NB4 (cell line): ENCODE data around the gene LAT.

Experiments
- DNase-seq: peaks from one replicate; pipeline ENCODE4 v3.0.0; 2010; ENCODE audit warnings: low read depth
- H3K4me3 ChIP-seq: one replicate; pipeline ENCODE4 v1.5.1; 2011; ENCODE audit warnings: mild to moderate bottlenecking, low read depth, low read length, moderate library complexity
- CTCF ChIP-seq: IDR thresholded peaks from one replicate; pipeline ENCODE4 v1.5.1; 2012; ENCODE audit warnings: low read depth, low read length
- MAX ChIP-seq: IDR thresholded peaks from 2 replicates; pipeline ENCODE4 v1.6.1; 2011; ENCODE audit warnings: low read depth, low read length
- MYC ChIP-seq: IDR thresholded peaks from 2 replicates; pipeline ENCODE4 v1.6.1; 2011; ENCODE audit warnings: low read depth, low read length
- POLR2A ChIP-seq: IDR thresholded peaks from 2 replicates; pipeline ENCODE4 v1.6.1; 2011; ENCODE audit warnings: mild to moderate bottlenecking; ENCODE audit not compliant: insufficient read length; ENCODE audit errors: extremely low read depth

LAT gene

GRCh38 chr16:29012913-29013553, 28.2 kb downstream of the LAT start:
- TF ChIP-seq CTCF (no peak), POLR2A (no peak), MYC (no peak), MAX (peak; percentile 38; the same call in 1 of the 2 replicates)
- no peak for DNase-seq
- H3K4me3 ChIP-seq: no peak overlapping the region

- TF ChIP-seq MYC (no peak), MAX (no peak), POLR2A (no peak), CTCF (no peak)
- H3K4me3 ChIP-seq: no peak overlapping the region
- no peak for DNase-seq
Measured at GRCh38 chr16:29014561-29015069, 29.8 kb downstream of the LAT start.

- no peak for DNase-seq
- no peak overlapping the region for H3K4me3 ChIP-seq
- TF ChIP-seq MYC (no peak), MAX (no peak), POLR2A (no peak), CTCF (no peak)
Measured at GRCh38 chr16:29022196-29022595, 37.3 kb downstream of the LAT start.

GRCh38 chr16:29023279-29024277, 38.7 kb downstream of the LAT start:
- TF ChIP-seq MYC: no peak
- no peak for TF ChIP-seq CTCF
- TF ChIP-seq POLR2A: no peak
- TF ChIP-seq MAX: no peak
- peak; percentile 38 for DNase-seq
- H3K4me3 ChIP-seq: no peak overlapping the region

- H3K4me3 ChIP-seq: no peak overlapping the region
- TF ChIP-seq MAX (no peak), CTCF (no peak), POLR2A (no peak), MYC (no peak)
- no peak for DNase-seq
Measured at GRCh38 chr16:29024278-29024677, 39.4 kb downstream of the LAT start.
